Cardiac muscle cell (in vitro differentiated cells and primary cell): Measurements from ENCODE around the gene AUH. TPM values are rescaled to one million over a fixed set of nuclear protein-coding genes. Genes with fewer than 3 reads are reported as not detected.
A peak's percentile ranks its signal among the peaks of the same experiment; 100 is the strongest.

ENCODE experiments used
- DNase-seq, 2 donors: peaks; one replicate each; pipeline versions ENCODE4 v3.0.0 to v3.0.0-alpha.2; 2010 to 2017; ENCODE audit warnings: low read depth in 1 of 2, low spot score in 1 of 2
- H3K27ac ChIP-seq: fragments of 200-600 bp; sonication (generic); 2 replicates; pipeline ENCODE4 v1.5.1; 2016
- H3K27me3 ChIP-seq: fragments of 200-600 bp; sonication (generic); 2 replicates; pipeline ENCODE4 v1.6.0; 2016; ENCODE audit warnings: control low read depth
- H3K36me3 ChIP-seq: fragments of 200-600 bp; sonication (generic); 2 replicates; pipeline ENCODE4 v1.5.1; 2016; ENCODE audit warnings: control low read depth
- H3K4me1 ChIP-seq: fragments of 200-600 bp; sonication (generic); 2 replicates; pipeline ENCODE4 v1.8.1; 2017; ENCODE audit warnings: low read depth, mild to moderate bottlenecking, mixed run types
- H3K4me3 ChIP-seq: fragments of 200-600 bp; sonication (generic); 2 replicates; pipeline ENCODE4 v1.5.1; 2016; ENCODE audit warnings: mild to moderate bottlenecking
- H3K9me3 ChIP-seq: fragments of 200-600 bp; sonication (generic); 2 replicates; pipeline ENCODE4 v1.5.1; 2017; ENCODE audit warnings: low read depth, mild to moderate bottlenecking, control low read depth
- CTCF ChIP-seq: IDR thresholded peaks from 2 replicates; pipeline ENCODE4 v1.5.1; 2012; ENCODE audit warnings: low read depth, mild to moderate bottlenecking, low read length
- polyA plus RNA-seq: library from polyadenylated mRNA; unstranded; fragments of >200 nt; fragmentation: Nextera tagmentation; extraction: Ambion mirVana; gene quantifications from 2 replicates; pipeline ENCODE4 v1.2.1, GENCODE V29; 2016
- total RNA-seq: library from RNA; depleted of rRNA; stranded (reverse); fragments of >200 nt; gene quantifications from 2 replicates; pipeline ENCODE4 v1.2.3, GENCODE V29; 2016

The AUH gene
- total and polyA plus RNA-seq, 2 experiments from 2014 or later, result 52.0 to 68.8 TPM

- no peak for TF ChIP-seq CTCF
- H3K9me3 ChIP-seq, result no peaks in the 10 kb centered on the region
- H3K4me1 ChIP-seq, result peaks cover 12% of the 10 kb centered on the region
- no peak overlapping the region for H3K27ac ChIP-seq
- H3K27me3 ChIP-seq, result no peaks in the 10 kb centered on the region
- DNase-seq, result peak in 1 of 2 donors; percentile 41
- peaks cover 3% of the 10 kb centered on the region for H3K36me3 ChIP-seq
- H3K4me3 ChIP-seq, result no peak overlapping the region
Measured at GRCh38 chr9:91273853-91274552, 87.7 kb downstream of the AUH start.

GRCh38 chr9:91271156-91271555, 90.6 kb downstream of the AUH start:
- Histone ChIP-seq H3K27me3 (no peaks in the 10 kb centered on the region), H3K27ac (no peak overlapping the region), H3K4me3 (no peak overlapping the region), H3K36me3 (no peaks in the 10 kb centered on the region), H3K9me3 (no peaks in the 10 kb centered on the region), H3K4me1 (peaks cover 12% of the 10 kb centered on the region)
- TF ChIP-seq CTCF, result no peak
- no peak for DNase-seq

- no peaks in the 10 kb centered on the region for H3K36me3 ChIP-seq
- no peaks in the 10 kb centered on the region for H3K27me3 ChIP-seq
- no peak for DNase-seq
- H3K4me1 ChIP-seq, result peaks cover 12% of the 10 kb centered on the region
- no peak overlapping the region for H3K4me3 ChIP-seq
- no peaks in the 10 kb centered on the region for H3K9me3 ChIP-seq
- H3K27ac ChIP-seq, result no peak overlapping the region
- no peak for TF ChIP-seq CTCF
Measured at GRCh38 chr9:91269907-91270491, 91.7 kb downstream of the AUH start.

GRCh38 chr9:91266448-91266847, 95.3 kb downstream of the AUH start:
- no peak for TF ChIP-seq CTCF
- DNase-seq, result no peak
- no peaks in the 10 kb centered on the region for H3K27me3 ChIP-seq
- no peak overlapping the region for H3K4me3 ChIP-seq
- H3K27ac ChIP-seq, result no peak overlapping the region
- no peaks in the 10 kb centered on the region for H3K9me3 ChIP-seq
- no peaks in the 10 kb centered on the region for H3K36me3 ChIP-seq
- H3K4me1 ChIP-seq, result no peaks in the 10 kb centered on the region

- H3K4me3 ChIP-seq, result no peak overlapping the region
- no peaks in the 10 kb centered on the region for H3K4me1 ChIP-seq
- no peak for DNase-seq
- no peak overlapping the region for H3K27ac ChIP-seq
- TF ChIP-seq CTCF, result no peak
- H3K9me3 ChIP-seq, result no peaks in the 10 kb centered on the region
- H3K36me3 ChIP-seq, result no peaks in the 10 kb centered on the region
- H3K27me3 ChIP-seq, result no peaks in the 10 kb centered on the region
Measured at GRCh38 chr9:91265514-91265913, 96.2 kb downstream of the AUH start.
